ENCODE data around the gene COG5. TPM values are rescaled to one million over a fixed set of nuclear protein-coding genes. Genes with fewer than 3 reads are reported as not detected.

COG5 gene
- total and polyA plus RNA-seq, 4 donors, result 4.1 to 27.1 (median 8.4) TPM

DNA sequence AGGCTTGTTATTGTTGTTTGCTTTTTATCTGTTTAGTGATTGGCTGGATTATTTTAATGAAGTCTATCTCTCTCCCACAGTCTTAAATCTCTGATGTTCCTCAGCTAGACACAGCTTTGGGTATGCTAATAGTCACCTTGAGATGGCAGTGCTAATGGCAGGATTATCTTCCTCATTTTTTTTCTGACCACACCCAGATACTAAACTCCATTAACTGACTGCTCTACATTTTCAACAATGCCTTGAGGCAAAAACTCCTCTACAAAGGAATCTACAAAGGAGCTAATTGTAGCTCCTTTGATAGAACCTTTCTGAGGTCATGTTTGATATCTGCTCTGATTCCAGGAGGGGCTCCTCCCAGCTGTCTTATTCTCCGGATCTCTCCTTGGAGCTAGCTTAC is 272.3 kb downstream of the COG5 start:
- no peak overlapping the region for H3K4me3 ChIP-seq (ENCODE audit: low read depth in 1 of 3, low read length in 3 of 3)
- H3K9ac ChIP-seq (ENCODE audit: low read depth in 1 of 2, low read length in 2 of 2), result no peak overlapping the region
- 100% methylated on average over 1 of the region's 1 CpG for WGBS
- no peak overlapping the region for H3K27ac ChIP-seq (ENCODE audit: low read depth in 1 of 2, low read length in 2 of 2)
- no peak for TF ChIP-seq EGR1 (IDR thresholded peaks at IDR 0.05; ENCODE audit: low read depth in 2 of 2)
- no peak for TF ChIP-seq HNF4A (conservative IDR thresholded peaks at IDR 0.05)
- no peak for TF ChIP-seq HNF4G (IDR thresholded peaks at IDR 0.05)
- TF ChIP-seq, protein P1, sequence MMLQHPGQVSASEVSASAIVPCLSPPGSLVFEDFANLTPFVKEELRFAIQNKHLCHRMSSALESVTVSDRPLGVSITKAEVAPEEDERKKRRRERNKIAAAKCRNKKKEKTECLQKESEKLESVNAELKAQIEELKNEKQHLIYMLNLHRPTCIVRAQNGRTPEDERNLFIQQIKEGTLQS (IDR thresholded peaks at IDR 0.05), result no peak
- no peak for TF ChIP-seq RXRA (IDR thresholded peaks at IDR 0.05)
- no peak for TF ChIP-seq JUND (IDR thresholded peaks at IDR 0.05)
- TF ChIP-seq FOXA1 (IDR thresholded peaks at IDR 0.05), result no peak
- no peak for TF ChIP-seq REST (IDR thresholded peaks at IDR 0.05)
- TF ChIP-seq MAX (IDR thresholded peaks at IDR 0.05), result no peak
- TF ChIP-seq FOXA2 (IDR thresholded peaks at IDR 0.05), result no peak
- H3K36me3 ChIP-seq (ENCODE audit: control insufficient read depth in 4 of 4, insufficient read depth in 3 of 4, low read depth in 1 of 4, low read length in 3 of 4), result peaks cover 0 to 8% (median under 1%) of the 10 kb centered on the region in 4 donors
- H3K27me3 ChIP-seq (ENCODE audit: control insufficient read depth in 4 of 4, insufficient read depth in 4 of 4, low read length in 3 of 4), result no peaks in the 10 kb centered on the region
- no peaks in the 10 kb centered on the region for H3K9me3 ChIP-seq (ENCODE audit: control insufficient read depth in 4 of 4, low read length in 3 of 4)
- no peak for DNase-seq (ENCODE audit: low spot score)
- H3K4me1 ChIP-seq (ENCODE audit: control insufficient read depth in 4 of 4, insufficient read depth in 4 of 4, low read length in 3 of 4), result no peaks in the 10 kb centered on the region

DNA sequence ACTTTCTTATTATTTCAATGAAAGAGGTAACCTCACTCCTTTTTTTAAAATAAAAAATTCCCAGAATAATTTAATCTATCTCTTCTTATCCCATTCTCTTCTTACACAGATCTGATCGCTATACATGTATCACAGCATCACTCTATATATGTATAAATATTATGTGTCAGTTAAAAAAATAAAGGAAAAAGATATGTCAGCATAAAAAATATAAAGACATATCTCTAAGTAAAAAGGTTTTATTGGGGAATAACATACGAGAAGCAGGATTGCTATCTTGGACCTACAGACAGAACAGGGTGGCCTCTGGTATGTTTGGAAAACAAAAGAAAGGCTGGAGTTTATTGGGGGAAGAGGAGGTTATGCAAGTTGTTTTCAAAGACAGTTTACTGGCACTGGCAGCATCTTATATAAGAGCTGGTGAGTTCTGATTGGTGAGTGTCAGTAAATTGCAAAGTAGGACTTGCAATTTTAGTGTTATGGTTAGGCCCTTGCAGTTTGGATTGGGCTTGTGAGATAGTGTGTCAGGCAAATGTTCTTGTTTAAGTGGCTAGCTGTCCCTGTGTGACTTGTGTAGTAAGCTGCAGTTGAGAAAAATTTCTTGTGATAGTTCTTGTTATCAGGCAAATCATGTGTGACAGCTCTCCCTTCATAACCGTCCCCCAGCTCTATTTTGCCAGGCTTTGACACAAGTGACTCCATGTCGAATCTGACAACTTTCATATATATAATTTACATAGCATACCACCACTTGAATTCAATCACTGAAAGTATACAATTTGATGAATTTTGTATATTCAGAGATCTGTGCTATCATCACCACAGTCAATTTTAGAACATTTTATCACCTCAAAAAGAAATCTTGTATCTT is 276.7 kb downstream of the COG5 start:
- no peak for DNase-seq (ENCODE audit: low spot score)
- no peaks in the 10 kb centered on the region for H3K27me3 ChIP-seq (ENCODE audit: control insufficient read depth in 4 of 4, insufficient read depth in 4 of 4, low read length in 3 of 4)
- H3K27ac ChIP-seq (ENCODE audit: low read depth in 1 of 2, low read length in 2 of 2), result no peak overlapping the region
- no peaks in the 10 kb centered on the region for H3K9me3 ChIP-seq (ENCODE audit: control insufficient read depth in 4 of 4, low read length in 3 of 4)
- no peaks in the 10 kb centered on the region for H3K4me1 ChIP-seq (ENCODE audit: control insufficient read depth in 4 of 4, insufficient read depth in 4 of 4, low read length in 3 of 4)
- TF ChIP-seq EGR1 (IDR thresholded peaks at IDR 0.05; ENCODE audit: low read depth in 2 of 2), result no peak
- TF ChIP-seq CTCF (IDR thresholded peaks at IDR 0.05; ENCODE audit: low read depth, low read length, missing input control), result no peak
- TF ChIP-seq HNF4A (conservative IDR thresholded peaks at IDR 0.05), result no peak
- no peak for TF ChIP-seq FOXA1 (IDR thresholded peaks at IDR 0.05)
- no peak for TF ChIP-seq FOXA2 (IDR thresholded peaks at IDR 0.05)
- no peak for TF ChIP-seq RAD21 (IDR thresholded peaks at IDR 0.05)
- TF ChIP-seq, protein P1 (IDR thresholded peaks at IDR 0.05), result no peak
- TF ChIP-seq MAX (IDR thresholded peaks at IDR 0.05), result no peak
- no peak for TF ChIP-seq RXRA (IDR thresholded peaks at IDR 0.05)
- no peak for TF ChIP-seq TAF1 (conservative IDR thresholded peaks at IDR 0.05)
- no peak for TF ChIP-seq GABPA (IDR thresholded peaks at IDR 0.05 in 1 of 2, conservative IDR thresholded peaks at IDR 0.05 in 1 of 2)
- no peak for TF ChIP-seq YY1 (IDR thresholded peaks at IDR 0.05)
- TF ChIP-seq JUND (IDR thresholded peaks at IDR 0.05), result no peak
- no peak for TF ChIP-seq HNF4G (IDR thresholded peaks at IDR 0.05)
- no peak for TF ChIP-seq SP1 (IDR thresholded peaks at IDR 0.05)
- no peak for TF ChIP-seq REST (IDR thresholded peaks at IDR 0.05)
- WGBS, result 80% methylated on average over 4 of the region's 4 CpGs
- no peak overlapping the region for H3K4me3 ChIP-seq (ENCODE audit: low read depth in 1 of 3, low read length in 3 of 3)
- H3K9ac ChIP-seq (ENCODE audit: low read depth in 1 of 2, low read length in 2 of 2), result no peak overlapping the region
- no peaks in the 10 kb centered on the region for H3K36me3 ChIP-seq (ENCODE audit: control insufficient read depth in 4 of 4, insufficient read depth in 3 of 4, low read depth in 1 of 4, low read length in 3 of 4)
